ENCODE measurements around the gene DENND2C.

DNA sequence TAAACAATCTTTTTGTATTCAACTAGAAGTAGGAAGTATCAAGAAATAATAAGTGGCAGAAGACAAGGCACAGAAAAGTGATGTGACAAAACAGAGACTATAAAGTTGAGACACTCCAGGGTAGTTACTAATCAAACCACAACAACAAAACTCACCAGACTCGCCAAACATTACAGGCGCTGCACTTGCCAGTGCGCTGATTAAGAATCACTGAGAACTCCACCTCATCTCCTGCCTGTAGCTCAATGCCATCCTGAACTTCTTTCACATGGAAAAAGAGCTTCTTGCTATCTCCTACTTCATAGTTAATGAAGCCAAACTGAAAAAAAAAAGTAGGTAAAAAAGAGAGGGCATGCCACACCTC lies 49.6 kb upstream of the DENND2C start:
- TF ChIP-seq, protein P1, sequence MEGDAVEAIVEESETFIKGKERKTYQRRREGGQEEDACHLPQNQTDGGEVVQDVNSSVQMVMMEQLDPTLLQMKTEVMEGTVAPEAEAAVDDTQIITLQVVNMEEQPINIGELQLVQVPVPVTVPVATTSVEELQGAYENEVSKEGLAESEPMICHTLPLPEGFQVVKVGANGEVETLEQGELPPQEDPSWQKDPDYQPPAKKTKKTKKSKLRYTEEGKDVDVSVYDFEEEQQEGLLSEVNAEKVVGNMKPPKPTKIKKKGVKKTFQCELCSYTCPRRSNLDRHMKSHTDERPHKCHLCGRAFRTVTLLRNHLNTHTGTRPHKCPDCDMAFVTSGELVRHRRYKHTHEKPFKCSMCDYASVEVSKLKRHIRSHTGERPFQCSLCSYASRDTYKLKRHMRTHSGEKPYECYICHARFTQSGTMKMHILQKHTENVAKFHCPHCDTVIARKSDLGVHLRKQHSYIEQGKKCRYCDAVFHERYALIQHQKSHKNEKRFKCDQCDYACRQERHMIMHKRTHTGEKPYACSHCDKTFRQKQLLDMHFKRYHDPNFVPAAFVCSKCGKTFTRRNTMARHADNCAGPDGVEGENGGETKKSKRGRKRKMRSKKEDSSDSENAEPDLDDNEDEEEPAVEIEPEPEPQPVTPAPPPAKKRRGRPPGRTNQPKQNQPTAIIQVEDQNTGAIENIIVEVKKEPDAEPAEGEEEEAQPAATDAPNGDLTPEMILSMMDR (IDR thresholded peaks at IDR 0.05) = no peak
- TF ChIP-seq EP300 (IDR thresholded peaks at IDR 0.05; ENCODE audit: low read depth) (no peak), POLR2A (IDR thresholded peaks at IDR 0.05) (no peak)
